Measurements from ENCODE around the gene DUSP10.

Gene DUSP10

GRCh38 chr1:221711656-221712055, 30.2 kb downstream of the DUSP10 start:
- DNase-seq = no peak

DNA sequence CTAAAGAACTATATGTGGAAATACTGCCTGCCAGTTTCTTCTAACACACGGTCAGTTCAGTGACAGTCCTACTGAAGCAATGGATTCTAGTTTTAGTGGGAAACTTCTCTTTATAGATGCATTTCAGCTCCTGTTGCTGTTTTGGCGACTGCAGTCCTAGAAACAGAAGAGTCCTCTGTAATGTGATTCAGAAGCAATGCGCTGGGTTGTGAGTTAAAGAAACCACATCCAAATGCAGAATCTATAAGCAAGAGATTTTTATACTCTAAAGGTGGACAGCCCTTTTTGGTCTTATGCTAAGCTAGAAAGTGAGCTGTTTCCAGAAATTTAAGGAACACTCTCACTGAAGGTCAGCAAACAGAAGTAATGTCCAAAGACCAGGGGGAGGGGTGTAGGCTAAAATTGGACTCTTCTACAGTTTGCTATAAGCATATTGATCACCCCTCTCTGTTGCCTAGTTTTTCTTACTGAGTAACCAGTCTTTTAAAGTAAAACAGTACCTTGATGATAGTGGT, 30.8 kb downstream of the DUSP10 start:
- no peak for DNase-seq

GRCh38 chr1:221709854-221710253, 32.0 kb downstream of the DUSP10 start:
- no peak for DNase-seq

DNA sequence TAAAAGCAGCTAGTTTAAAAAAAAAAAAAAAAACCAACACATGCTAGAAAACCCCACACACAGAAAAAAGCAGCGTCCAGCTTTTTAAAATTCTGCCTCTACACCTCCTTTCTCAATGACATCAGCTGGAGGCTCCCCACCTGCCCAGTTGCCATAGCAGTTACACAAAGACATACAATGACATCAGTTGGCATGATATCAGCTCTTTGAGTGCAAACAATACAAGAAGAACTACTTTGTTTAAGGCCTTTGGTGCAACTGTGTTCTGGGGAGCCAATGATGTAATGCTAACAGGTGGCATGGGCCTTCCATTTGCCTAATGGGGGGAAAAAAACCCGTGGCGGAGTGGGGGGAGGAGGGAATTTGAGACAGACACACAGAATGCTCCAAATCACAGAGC, 32.9 kb downstream of the DUSP10 start:
- peak; percentile 71 for DNase-seq

DNA sequence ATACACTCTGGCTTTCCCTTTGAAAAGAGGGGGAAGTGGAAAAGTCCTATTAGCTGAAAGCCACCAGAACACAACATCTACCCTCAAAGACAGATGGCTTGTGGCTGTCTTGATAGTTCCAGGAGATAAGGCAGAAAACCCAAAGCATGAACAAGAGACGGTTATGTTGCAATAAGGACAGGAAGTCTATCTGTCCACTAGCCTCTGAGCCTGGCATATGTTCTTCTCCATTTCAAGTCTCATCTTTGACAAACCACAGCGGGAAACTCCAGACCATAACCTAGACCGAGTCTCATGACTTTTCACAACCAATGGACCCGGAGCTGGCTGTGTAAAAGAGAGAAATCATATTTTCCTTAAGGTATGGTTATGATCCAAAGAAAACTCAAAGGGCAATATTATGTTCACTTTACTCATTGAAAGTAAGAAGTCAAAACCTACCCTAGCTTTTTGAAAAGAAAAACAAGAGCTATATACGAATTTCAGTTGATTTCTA, 33.8 kb downstream of the DUSP10 start:
- no peak for DNase-seq

GRCh38 chr1:221706876-221707582, 34.9 kb downstream of the DUSP10 start:
- DNase-seq = no peak

- no peak for DNase-seq
These were observed 35.7 kb downstream of the DUSP10 start for GRCh38 chr1:221706191-221706590.

DNA sequence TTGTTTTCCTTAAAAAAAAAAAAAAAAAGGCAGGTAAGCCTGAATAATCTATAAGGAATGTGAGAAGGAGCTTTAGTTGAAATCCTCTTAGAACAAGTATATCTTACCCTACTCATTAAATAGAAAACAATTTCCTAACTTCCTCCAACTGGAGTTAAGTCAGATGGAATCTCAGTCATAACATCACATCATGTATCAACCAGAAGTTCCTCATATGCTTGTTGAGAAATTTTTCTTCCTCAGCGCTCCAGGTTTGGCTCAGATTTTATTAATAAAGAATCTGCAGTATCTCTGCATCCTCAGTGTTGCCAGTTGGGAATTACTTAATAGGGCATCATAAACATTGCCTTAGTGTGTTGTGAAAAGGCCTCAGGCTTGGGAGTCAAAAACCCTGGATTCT, 37.6 kb downstream of the DUSP10 start:
- no peak for DNase-seq

- DNase-seq = peak; percentile 75
These were observed 40.2 kb downstream of the DUSP10 start for GRCh38 chr1:221701570-221702186.

DNA sequence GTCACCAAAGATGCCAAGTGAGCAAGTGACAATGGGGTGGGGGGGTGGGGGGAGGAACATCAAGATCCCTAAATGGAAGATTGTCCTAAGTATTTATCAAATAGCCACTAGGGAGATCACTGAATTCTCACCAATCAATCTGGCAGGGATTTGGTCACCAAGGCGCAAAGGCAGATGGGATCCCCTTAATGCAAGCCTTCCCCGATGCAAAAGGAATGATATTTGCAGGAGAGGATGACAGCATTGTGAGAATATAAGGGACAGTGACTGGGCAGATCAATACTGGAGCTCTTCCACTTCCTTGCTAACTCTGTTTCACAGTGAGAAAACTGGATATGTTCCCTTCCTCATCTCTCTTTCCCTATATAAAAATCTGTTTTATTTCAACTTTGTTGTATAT, 40.9 kb downstream of the DUSP10 start:
- no peak for DNase-seq

GRCh38 chr1:221700536-221700935, 41.4 kb downstream of the DUSP10 start:
- DNase-seq = no peak

- no peak for DNase-seq
These were observed 41.8 kb downstream of the DUSP10 start for GRCh38 chr1:221699978-221700519.

- DNase-seq = no peak
These were observed 42.3 kb downstream of the DUSP10 start for GRCh38 chr1:221699577-221699976.

- no peak for DNase-seq
These were observed 43.1 kb downstream of the DUSP10 start for GRCh38 chr1:221698579-221699349.

DNA sequence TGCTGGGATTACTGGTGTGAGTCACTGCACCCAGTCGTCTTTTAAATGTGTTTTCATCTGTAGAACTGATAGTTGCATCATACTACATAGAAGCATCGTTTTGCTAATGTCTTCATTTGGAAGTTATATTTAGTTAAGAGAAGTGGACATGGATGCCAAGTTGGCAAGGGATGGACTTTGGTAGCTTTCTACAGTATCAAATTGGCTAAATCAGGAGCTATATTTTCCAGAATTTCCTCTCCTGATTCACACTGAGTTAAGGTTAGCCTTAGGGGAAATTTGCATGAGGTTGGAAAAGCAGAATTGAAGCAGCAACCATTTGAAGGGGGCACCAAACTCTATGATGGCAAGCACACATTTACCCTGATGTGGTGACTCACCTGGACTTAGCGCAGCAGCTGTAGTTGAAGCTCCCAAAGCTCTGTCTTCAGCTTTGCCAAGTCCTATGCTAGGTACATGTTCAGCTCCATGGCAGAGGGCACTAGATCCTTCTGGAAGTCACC, 43.9 kb downstream of the DUSP10 start:
- no peak for DNase-seq

DNA sequence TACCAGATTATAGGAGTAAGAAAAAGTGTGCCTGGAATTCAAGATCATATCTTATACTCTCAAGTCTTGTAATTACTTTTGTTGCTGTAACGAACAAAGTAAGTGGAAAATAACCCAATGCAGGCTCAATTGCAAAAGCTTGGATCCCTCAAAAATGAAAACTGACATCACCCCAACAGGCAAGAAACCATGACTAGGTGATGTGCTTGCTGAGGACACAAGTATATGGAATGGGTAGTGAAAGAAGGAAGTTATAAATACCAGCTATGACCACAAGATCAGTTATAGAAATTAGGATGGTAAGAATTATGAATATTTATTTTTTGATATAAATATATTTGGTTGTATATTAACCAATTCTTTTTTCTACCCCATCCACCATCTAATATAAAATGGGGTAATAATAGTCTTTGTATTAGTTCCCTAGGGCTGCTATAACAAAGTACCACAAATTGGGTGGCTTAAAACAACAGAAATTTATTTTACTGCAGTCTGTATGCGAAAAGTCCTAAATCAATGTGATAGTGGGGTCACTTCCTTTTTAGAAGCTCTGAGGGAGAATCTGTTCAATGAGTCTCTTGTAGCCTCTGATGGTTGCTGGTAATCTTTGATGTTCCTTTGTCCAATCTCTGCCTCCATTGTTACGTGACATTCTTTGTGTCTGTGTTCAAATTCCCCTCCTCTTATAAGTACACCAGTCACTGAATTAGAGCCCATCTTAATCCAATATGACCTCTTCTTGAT, 45.0 kb downstream of the DUSP10 start:
- DNase-seq = no peak

- no peak for DNase-seq
These were observed 45.9 kb downstream of the DUSP10 start for GRCh38 chr1:221696027-221696426.

DNA sequence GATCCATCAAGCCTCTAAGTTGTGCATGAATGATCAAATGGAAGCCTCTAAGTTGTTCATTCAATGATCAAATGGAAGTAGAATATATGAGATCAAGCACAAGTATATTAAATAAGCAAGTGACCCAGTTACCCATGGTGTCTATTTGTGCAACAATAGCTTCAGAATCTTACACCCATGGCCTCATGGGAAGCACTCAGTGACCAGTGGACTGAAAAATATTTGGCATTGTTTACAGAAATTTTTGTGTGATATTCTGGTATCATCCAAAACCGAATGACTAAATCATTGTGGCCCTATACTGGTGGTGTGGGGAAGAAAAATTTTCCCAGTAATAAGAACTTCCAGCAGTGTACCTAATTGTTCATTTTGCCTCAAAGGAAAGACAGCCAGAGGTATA, 46.6 kb downstream of the DUSP10 start:
- DNase-seq = no peak

- DNase-seq = no peak
These were observed 47.8 kb downstream of the DUSP10 start for GRCh38 chr1:221694109-221694508.

DNA sequence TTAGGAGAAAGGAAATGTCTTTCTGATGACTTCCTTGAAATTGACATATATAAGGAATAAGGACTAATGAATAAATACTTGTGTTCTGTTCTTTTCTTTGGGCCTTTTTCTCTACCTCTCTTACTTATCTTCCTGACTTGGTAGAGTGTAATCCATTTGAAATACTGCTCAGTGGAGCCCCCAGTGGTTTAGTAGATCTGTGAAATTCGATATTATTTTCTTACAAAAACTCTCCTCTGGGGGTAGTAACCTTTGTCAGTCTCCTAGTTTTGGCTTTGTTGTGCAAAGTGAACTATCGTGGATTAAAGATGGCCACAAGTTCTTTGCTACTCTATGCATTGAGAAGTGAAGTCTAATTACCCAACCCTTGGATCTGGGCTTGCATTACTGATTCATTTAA, 48.8 kb downstream of the DUSP10 start:
- DNase-seq = no peak

DNA sequence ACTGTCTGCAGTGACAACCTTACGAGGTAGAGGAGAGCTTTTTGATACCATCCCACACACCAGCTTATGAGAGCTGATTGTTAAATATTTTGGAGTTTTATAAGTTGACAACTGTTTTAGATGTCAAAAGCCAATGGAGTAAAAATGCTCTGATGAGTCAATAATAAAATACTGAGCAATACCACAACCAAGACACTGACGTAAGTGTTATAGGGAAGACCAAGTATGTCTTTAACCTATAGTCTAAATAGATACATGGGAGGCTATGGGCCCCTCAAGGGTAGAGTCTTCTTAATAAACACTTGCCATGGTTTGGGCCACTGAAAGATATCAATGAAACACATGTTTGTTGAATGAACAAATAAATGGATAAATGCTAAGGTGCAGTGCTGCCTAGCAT, 49.2 kb downstream of the DUSP10 start:
- no peak for DNase-seq

DNA sequence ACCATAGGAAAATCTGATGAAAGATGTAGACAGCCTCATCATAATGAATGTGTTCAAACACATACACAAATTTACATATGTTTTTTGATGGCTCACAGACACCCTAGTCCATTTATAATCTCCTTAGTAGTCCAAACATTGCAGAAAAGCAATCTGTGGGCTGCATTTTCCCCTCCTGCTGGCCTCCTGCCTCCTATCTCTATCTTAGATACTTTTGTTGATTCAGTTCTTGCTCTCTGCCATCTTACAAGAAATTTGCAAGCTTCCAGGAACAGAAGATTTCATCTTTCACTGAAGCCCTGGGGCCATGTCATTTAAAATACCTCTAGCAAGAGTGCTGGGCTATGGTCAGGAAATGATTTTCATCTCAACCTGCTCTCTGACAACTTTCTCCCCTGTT, 50.6 kb downstream of the DUSP10 start:
- no peak for DNase-seq

Measured in DMS79 (cell line).